ENCODE results near the gene PRR5.
"Not testable (repeated sequence)": the region's sequence is repeated elsewhere in the genome, so short reads cannot be mapped to it uniquely, and the experiment has no call there.

PRR5 gene

DNA sequence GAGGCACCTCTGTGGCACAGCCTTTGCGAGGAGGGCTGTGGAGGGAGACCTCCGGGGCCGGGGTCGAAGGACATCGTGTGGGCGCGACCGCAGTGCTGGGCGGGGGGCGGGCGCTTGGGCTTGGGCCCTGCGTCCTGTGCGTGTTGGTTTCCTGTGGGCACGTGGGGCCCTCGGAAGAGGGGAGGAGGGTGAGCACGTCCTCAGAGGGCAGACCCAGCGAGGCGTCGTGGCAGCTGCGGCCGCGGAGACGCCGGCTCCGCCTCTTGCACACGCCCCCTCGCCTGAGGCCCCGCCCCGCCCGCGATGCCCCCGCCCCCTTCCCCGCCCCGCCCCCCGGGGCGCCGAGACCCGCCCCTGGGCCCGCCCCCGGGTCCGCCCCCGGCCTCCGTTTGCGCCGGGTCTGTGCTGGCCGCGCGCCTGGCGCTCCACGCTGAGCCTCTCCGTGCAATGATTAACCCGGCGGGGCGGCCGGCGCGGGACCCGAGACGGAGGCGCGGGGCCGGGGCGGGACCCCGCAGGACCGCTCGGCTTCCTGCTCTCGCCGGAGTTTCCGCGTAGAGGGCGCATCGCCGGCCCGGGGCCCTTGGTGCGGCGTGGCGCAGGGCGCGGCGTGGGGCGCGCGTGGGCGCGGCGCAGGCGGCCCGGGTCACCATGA lies at the start of gene PRR5:
Gene PRR5, plus strand, starts transcription at position 381 of the 655 bp plus-strand sequence. Its CDS starts 271 bp downstream, at position 652.
- peak; percentile 53 to 61 for DNase-seq (ENCODE audit: low read depth in 2 of 2)

GRCh38 chr22:44652866-44653265 lies 49.1 kb upstream of the PRR5 start:
- not testable (repeated sequence) for DNase-seq (ENCODE audit: low read depth in 2 of 2)

DNA sequence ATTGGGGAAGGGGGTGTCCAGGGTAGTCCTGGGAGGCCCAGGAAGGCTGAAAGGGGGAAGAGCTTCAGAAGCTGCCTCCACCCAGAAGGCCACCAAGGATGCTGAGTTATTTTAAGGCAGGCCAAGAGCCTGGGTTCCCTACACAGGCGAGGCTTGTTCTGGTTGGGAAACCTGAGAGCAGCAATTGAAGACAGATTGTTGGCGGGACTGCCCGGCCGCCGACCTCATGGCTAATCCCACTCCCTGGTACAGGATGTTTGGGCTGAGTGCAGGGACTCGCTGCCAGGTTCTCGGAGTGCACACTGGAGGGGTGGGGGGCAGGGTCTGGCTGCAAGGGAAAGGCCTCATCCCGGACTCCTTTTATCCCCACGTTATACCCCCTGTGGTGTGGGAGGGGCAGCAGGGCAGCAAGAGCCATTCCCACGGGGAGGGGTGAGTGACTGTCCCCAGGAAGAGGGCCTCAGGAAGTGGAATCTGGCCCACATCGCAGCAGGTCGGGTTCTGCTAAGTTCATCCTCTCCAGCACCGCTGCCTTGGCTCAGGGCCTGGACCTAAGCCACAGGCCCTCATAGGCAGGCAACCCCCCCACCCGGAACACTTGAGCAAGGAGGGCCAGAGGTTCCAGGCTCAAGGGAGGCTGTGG lies 43.6 kb upstream of the PRR5 start:
- DNase-seq (ENCODE audit: low read depth in 2 of 2): no peak

- DNase-seq (ENCODE audit: low read depth in 2 of 2): no peak
Measured at GRCh38 chr22:44659140-44659539, 42.9 kb upstream of the PRR5 start.

GRCh38 chr22:44660051-44660830 lies 41.8 kb upstream of the PRR5 start:
- DNase-seq (ENCODE audit: low read depth in 2 of 2): no peak

GRCh38 chr22:44661070-44661469 lies 40.9 kb upstream of the PRR5 start:
- DNase-seq (ENCODE audit: low read depth in 2 of 2): no peak

DNA sequence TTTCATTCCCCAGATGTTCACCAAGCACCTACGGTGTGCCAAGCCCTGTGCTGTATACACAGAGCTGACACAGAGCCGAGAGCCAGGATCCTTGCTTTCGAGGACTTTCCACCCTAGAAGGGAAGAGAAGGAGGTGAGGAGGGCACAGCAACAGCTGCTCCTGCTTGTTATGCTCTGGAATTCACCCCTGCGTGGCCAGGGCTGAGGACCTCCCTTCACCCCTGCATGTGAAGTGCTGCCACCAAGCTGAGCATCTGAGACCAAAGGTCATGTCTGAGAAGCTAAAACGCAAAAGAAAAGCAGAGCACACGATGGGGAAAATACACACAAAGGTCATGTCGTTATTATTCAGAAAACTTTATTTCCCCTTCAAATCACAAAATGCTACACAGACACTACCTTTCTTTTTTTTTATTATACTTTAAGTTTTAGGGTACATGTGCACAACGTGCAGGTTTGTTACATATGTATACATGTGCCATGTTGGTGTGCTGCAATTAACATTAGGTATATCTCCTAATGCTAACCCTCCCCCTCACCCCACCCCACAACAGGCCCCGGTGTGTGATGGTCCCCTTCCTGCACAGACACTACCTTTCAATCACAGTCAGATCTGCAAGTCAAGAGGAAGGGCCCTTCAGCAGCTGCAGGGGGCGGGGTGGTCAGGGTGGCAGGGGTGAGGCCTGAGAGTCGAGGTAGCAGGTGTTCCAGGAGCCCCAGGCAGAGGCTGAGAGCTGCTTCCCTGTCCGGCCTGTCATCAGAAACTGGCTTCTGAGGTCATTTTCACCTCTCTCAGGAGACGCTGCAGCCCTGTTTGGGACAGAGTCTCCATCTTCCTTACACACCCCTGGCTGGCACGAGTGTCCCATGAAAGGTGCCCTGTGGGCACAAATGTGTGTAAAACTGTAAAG lies 40.1 kb upstream of the PRR5 start:
- DNase-seq (ENCODE audit: low read depth in 2 of 2): no peak

DNA sequence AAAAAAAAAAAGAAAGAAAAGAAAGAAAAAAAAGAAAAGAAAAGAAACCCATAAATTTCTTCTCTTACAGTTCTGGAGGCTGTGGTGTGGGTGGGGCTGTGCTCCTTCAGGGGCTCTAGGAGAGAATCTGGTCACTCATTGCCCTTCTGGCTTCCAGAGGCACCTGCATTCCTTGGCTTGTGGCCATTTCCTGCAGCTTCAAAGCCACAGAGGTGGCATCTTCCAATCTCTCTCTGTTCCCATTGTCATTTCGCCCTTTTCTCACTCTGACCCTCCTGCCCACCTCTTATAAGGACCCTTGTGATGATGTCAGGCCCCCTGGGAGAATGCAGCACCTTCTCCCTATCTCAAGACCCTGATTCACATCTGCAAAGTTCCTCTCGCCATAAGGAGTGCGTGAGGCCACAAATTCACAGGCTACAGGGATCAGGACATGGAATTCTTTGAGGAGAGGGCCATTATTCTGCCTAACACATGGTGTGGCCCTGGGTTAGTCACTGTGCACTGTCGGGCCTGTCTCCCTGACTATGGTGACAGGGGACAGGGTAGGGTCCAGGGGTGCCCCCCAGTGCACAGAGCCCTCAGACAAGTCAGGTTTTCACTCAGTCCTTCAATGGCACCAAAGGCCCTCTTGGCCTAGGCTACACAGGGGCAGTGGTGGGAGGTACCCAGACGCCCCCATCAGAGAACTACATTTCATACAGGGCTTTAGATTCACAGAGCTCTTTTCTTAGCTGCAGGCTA lies 38.6 kb upstream of the PRR5 start:
- no peak for DNase-seq (ENCODE audit: low read depth in 2 of 2)

DNA sequence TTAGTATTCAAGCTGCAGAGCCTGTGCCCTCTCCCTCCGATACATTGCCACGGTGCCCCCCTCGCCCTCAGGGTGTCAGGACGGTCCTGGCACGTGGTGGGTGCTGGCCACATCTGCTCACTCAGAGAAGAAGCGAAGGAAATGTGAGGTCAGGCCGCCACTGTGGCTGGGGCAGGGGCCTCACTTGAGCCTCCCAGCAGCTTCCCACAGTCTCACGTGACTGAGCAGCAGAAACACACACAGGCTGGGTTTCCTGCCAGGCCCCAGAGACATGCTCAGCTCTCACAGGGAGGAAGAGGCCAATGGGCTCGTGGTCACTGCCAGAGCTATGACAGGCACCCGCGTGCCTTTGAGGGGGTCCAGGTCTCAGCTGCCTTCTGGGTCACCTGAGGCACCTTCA lies 37.9 kb upstream of the PRR5 start:
- DNase-seq (ENCODE audit: low read depth in 2 of 2): no peak

DNA sequence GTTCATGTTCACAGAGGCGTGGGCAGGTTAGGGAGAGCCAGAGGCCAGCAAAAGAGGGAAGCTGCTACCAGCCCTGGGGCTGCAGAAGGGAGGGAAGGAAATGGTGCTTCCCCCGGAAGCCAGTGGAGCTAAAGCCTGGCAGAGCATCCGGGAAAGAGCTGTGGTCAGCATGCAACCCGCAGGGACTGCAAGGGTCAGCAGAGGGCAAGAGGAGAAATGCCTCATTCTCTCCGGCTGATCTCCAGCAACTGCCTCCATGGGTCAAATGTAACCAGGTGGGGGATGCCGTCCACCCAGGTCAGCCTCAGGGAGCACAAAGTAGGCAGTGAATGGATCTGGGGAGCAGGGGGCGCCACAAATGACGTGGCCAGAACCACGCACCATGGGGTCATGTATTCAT lies 36.9 kb upstream of the PRR5 start:
- DNase-seq (ENCODE audit: low read depth in 2 of 2): no peak

DNA sequence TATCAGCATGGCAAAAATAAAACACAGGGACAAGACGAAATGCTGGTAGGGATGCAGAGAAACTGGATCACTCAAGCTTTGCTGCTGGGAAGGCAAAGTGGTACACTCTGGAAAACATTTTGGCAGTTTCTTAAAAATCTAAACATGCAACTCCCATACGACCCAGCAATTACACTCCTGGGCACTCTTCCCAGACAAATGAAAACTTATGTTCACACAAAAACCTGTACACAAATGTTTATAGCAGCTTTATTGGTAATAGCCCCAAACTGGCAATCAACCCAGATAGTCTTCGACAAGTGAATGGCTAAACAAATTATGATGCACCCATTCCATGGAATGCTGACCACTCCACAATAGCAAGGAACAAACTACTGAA lies 35.8 kb upstream of the PRR5 start:
- DNase-seq (ENCODE audit: low read depth in 2 of 2): no peak

DNA sequence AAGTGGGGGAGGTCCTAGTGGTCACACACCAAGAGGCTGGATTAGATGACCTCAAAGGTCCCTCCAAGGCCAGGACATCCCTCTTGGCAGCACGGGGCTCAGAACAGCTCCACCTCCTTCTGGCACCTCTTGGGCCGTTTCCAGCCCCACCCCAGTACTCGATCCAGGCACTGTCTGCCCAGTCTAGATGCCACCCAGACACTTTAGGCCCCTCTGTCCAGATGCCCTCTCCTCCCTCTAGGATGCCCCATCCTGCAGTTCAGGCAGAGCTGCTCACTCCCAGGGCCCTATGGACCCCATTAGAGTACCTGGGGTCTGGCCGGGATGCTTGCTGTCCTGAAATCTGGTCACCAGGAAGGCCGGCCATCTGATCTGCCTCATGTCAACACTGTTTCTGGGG lies 34.7 kb upstream of the PRR5 start:
- no peak for DNase-seq (ENCODE audit: low read depth in 2 of 2)

DNA sequence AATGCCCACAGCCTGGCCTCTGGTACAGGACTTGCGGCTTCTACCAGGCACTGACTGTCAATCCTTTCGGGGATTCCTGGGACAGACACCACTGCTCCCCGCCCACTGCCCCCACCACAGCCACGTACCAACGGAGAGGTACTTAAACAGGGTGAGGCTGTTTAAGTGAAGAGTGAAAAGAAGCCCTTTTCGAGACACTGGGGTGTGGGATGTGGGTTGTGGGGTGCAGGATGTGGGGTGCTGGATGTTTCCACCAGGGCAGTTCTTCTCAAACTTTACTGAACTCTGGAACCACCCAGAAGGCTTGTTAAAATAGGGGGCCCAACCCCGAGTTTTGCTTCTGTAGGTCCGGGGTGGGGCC lies 34.2 kb upstream of the PRR5 start:
- DNase-seq (ENCODE audit: low read depth in 2 of 2): no peak

- DNase-seq (ENCODE audit: low read depth in 2 of 2): no peak
Measured at GRCh38 chr22:44668190-44668885, 33.7 kb upstream of the PRR5 start.

DNA sequence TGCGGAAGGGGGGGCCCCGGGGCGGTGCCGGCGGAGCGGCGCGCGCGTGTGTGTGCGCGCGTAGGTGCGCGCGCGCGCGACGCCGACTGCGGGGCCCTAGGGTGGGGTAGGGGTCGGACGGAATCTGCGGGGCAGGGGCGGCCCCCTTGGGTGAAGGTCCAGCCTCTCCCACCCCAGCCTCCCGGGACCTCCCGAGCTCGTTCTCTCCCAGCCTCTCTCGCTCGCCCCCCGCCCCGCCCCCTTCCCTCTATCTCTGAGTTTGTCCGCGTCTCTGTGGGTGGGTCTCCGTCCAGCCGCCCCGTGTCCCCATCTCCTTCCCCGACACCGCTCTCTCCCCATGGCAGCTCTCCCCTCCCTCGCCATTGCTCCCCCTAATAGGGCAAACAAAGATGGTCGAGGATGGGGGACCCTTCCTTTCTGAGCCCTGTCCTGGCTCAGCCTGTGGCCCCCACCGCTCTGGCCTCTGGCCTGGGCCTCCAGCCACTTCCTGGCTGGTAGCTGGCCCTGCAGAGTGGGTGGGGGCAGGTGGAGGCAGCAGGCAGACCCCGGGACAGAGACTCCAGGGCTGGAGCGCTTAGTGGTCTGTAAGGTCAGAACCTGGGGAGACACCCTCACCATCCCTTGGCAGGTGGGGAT lies 33.0 kb upstream of the PRR5 start:
- DNase-seq (ENCODE audit: low read depth in 2 of 2): no peak

DNA sequence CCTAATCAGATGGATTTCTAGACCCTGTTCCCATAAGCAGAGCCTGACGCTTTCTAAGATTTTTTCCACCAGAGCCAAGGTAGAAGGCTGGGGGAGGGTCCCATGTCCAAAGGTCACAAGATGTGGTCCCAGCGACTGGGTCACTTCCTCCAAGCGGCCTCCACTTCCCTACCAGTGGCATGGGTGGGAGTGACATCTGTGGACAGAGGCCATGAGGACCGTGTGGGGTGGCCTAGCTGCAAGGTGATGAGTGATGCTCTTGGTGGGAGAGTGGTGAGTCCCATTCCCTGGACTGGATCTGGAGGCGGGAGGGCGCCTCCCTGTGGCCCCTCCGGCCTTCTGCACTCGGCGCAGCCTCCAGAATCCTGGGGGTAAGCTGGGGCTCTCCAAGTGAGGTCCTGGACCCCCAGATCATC lies 32.4 kb upstream of the PRR5 start:
- no peak for DNase-seq (ENCODE audit: low read depth in 2 of 2)

- DNase-seq (ENCODE audit: low read depth in 2 of 2): no peak
Measured at GRCh38 chr22:44670220-44670988, 31.6 kb upstream of the PRR5 start.

DNA sequence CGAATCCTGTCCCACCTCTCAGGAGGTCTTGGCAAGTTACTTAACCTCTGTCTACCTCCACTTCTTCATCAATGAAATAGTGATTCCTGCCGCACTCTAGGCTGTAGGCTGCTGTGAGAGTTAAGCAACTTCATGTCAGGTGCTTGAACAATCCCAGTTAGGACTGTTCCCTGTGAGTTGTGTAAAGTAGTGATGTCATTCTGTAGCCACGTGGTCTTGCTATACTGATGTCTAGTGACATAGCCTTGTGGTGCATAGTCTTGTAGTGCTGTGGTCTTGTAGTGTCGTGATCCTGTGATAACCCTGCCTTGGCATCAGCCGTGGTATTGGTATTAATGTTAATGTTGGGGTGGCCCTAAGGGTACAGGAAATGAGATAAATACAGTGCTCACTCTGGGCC lies 30.3 kb upstream of the PRR5 start:
- DNase-seq (ENCODE audit: low read depth in 2 of 2): no peak

GRCh38 chr22:44672632-44673031 lies 29.4 kb upstream of the PRR5 start:
- DNase-seq (ENCODE audit: low read depth in 2 of 2): no peak
